HUDEP-2 (cell line): ENCODE data around the gene GALC.
A peak's percentile ranks its signal among the peaks of the same experiment; 100 is the strongest.

Experiments used
- DNase-seq, 76 experiments: peaks; one replicate each; lab custom pipeline; 2025; ENCODE audit not compliant: unreplicated experiment in 76 of 76; lab: John Stamatoyannopoulos, UW

The GALC gene

GRCh38 chr14:88008039-88008742, 15.2 kb upstream of the GALC start:
- no peak for DNase-seq

DNA sequence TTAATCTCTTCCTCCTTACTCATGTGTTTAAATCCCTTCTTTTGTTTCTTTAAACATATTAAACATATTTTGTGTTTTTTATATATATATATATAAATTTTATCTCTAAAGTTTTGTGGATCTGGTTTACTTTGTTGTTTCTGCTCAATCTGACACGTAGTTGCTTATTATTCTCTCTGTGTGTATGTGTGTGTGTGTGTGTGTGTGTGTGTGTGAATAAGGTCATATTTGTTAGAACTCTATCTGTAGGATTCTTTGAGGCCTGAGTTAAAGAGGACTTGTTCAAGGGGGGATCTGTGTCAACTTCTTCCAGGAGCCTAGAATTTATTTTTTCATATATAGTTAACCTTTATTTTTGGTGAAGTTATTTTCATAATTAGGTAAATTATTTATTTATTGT, 14.6 kb upstream of the GALC start:
- DNase-seq, result no peak

DNA sequence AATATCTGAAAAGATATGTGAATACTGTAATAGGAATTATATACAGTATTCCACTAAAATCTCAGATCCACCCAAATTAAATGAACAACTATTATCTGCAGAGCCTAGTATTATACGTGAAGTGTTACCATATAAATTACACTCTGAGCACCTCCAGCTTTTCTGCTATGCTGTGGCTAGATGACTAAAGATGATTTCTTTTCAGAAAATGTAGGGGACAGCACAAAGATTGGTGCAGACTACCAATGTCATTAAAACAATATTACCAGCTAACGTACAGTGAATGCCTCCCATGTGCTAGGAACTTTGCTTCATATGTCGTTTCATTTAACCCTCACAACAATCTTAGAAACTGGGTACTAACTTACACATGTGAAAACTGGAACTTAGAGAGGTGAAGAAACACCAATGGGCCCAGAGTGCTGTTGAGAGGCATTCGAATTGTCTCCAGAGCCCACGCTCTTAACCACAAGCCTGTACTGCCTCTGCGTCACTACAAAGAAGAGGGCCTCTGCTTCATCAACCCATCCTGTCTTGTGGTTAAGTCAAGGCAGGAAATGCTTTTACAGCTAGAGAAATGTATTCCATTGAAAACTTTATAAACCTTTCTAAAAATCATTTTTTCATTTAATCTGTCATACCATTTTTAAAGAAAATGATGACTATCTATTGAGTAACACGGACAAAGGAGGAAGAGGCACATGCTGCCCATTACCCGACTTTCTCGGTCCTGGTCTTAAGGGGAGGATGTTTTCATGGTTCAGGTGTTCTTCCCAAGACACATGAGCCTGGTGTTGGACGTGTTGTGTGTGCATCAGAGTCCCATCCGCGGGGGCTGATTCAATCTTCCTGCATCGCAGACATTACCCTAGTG, 13.2 kb upstream of the GALC start:
- DNase-seq, result no peak

DNA sequence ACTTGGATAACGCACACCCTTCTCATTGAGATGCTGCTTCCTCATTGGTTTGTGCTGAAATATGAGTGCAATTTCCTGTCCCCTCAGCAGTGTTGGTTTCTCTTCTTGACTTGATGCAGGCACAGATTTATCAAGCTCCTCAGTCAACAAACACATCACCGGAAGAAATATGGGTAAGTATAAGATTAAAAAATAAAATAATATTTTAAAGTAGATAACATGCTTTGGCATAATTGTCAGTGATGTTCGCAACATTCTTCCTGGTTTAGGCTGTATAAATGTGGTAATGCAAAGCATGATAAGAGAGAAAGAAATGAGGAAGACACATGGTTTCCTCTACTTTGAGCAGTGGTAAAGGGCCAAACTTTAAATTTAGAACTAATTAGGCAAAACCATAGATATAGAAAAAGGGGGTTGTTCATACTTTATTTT, 12.1 kb upstream of the GALC start, which contains the start of gene GPR65:
Gene GPR65 (plus strand): TSS at position 86 of the 432 bp plus-strand sequence. CDS start 5,713 bp downstream, outside the sequence.
- DNase-seq, result no peak

DNA sequence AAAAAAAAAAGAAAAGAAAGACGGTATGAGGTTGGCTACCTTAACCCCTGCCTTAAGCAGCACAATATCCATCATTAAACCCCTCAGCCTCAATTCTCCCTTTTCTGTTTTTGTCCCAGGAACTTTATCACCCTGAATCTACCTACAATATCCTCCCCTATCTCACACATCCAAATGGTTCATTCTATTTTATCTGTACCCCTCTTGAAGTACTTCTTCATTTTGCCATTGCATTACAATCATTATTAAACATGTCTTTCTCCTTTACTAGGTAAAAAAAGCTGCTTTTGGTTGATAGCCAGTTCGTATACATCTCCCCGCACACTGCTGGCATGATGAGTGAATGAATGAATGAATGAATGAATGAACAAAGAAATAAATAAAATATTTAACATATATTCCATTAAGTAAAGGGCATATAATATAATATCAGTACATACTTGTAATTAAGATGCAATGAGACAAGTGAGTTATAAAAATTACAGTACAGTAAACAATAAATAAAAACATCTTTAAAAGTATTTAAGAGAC, 11.6 kb upstream of the GALC start:
- DNase-seq, result peak in 3 of 76 experiments; percentile 11 to 31 (median 22)

DNA sequence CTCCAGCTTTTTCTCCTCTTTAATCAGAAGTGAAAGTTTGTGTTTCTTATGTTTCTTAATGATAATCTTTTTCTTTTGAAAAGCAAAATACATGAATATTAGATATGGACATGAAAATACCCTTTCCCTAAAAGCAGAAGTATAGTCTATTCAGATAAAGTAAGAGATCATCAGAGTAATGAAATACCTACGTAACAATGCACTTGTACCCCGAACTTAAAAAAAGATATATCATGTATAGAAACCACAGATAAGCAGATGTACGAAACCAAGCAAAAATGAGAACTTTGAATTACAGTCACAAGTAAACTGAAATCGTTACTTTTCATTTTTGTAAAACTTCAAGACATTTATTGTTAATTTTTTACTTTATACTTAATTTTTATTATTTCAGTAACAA, 10.4 kb upstream of the GALC start:
- peak in 2 of 76 experiments; percentile 17 to 46 for DNase-seq

- DNase-seq, result no peak
Measured at GRCh38 chr14:88002421-88003075, 9.6 kb upstream of the GALC start.

DNA sequence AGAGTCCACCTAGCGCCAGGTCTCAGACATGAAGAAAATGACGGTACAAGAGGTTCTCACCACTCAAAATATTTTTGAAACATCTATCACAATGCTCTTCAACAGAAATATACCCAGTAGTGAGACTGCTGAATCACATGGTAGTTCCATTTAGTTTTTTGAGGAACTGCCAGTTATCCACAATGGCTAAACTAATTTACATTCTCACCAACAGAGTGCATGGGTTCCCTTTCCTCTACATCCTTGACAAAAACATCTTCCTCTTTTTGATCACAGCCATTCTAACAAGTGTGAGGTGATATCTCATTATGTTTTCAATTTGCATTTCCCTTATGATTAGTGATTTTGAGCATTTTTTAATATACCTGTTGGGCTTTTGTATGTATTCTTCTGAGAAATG, 6.3 kb upstream of the GALC start:
- no peak for DNase-seq

- peak in 1 of 76 experiments; percentile 29 for DNase-seq
Measured at GRCh38 chr14:87998482-87998881, 5.5 kb upstream of the GALC start.

GRCh38 chr14:87996291-87996592, 3.3 kb upstream of the GALC start:
- no peak for DNase-seq

- DNase-seq, result peak in 64 of 76 experiments; percentile 3 to 78 (median 40)
Measured at GRCh38 chr14:87995500-87996290, 2.7 kb upstream of the GALC start.

GRCh38 chr14:87994974-87995373, 2.0 kb upstream of the GALC start:
- DNase-seq, result peak in 1 of 76 experiments; percentile 8

DNA sequence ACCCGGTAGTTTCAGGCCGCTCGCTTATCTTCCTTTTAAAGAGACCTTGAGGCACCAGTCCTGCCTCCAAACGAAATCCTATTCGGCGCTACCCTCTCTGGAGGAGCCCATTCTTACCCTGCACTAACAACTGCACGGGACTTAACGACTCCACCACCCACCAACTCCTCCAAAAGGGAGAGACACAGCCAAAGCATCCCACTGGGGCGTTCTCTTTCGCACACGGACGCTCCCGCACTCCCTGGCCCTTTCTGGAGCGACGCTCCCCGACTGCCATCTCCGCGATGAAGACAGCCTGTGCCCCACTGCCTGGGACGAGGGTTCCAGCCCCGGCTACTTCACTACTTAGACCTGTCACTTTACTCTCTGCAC, 650 bp downstream of the GALC start:
- DNase-seq, result peak in 32 of 76 experiments; percentile 6 to 81 (median 46)

- no peak for DNase-seq
Measured at GRCh38 chr14:87990682-87991081, 2.3 kb downstream of the GALC start.

GRCh38 chr14:87989956-87990299, 3.1 kb downstream of the GALC start:
- no peak for DNase-seq

GRCh38 chr14:87989221-87989955, 3.6 kb downstream of the GALC start:
- peak in 9 of 76 experiments; percentile 1 to 24 (median 11) for DNase-seq

GRCh38 chr14:87979689-87980088, 13.3 kb downstream of the GALC start:
- DNase-seq, result no peak

GRCh38 chr14:87975636-87976035, 17.3 kb downstream of the GALC start:
- no peak for DNase-seq

DNA sequence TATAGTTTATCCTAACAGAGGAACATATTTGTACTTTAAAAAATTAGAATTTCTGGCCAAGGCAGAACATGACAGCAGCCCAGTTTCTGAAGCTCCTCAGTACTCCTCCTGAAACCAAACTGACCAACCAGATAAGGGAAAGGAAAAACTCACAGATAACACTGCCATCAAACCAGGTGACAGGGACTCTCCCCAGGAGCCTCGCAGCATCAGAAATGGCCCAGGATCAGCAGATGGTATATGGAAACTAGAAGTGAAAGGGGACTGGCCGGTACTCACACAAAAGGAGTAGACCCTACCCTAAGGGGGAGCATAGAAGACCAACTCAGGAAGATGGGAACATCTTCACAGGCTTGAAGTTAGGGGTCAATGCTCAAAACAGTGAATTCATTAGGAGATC, 22.0 kb downstream of the GALC start:
- peak in 1 of 76 experiments; percentile 9 for DNase-seq

DNA sequence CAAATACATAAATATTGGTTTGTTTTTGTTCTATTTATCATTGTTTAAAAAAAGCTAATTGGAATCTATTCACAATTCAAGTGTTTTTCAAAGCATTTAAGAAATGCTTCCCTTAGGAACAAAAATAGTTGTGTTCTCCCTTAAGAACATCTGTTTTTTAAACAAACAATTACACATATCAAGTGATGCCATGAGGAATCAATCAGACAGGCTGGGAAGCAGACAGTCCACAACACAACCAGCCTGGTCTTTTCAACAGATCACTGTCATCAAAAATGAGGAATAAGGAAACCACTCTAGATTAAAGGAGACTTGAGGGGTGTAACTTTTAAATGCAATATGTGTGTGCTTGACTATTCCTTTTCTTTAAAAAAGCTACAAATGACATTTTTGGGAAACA, 25.5 kb downstream of the GALC start:
- DNase-seq, result no peak
